HepG2 (cell line): Measurements from ENCODE around the gene MBLAC1. TPM values are rescaled to one million over a fixed set of nuclear protein-coding genes. Genes with fewer than 3 reads are reported as not detected.

Source experiments
- DR1 ChIP-seq: sonication (generic); formaldehyde crosslinking; IDR thresholded peaks from 2 replicates; pipeline ENCODE4 v1.8.0; 2021; ENCODE audit warnings: mild to moderate bottlenecking, missing genetic modification reagents, inconsistent platforms
- HNF4A ChIP-seq: sonication (generic); formaldehyde crosslinking; IDR thresholded peaks from 2 replicates; pipeline ENCODE4 v1.4.0; 2020; ENCODE audit warnings: missing genetic modification reagents
- KAT8 ChIP-seq: IDR thresholded peaks from 2 replicates; pipeline ENCODE4 v1.6.1; 2016; ENCODE audit warnings: missing genetic modification reagents, missing compliant biosample characterization
- KDM2A ChIP-seq: sonication (generic); formaldehyde crosslinking; IDR thresholded peaks from 2 replicates; pipeline ENCODE4 v1.4.0; 2020; ENCODE audit warnings: low read depth, missing genetic modification reagents, borderline replicate concordance
- KDM5B ChIP-seq: sonication (generic); formaldehyde crosslinking; IDR thresholded peaks from 2 replicates; pipeline ENCODE4 v1.4.0; 2020; ENCODE audit warnings: missing genetic modification reagents, mild to moderate bottlenecking, borderline replicate concordance
- RXRA ChIP-seq: sonication (generic); formaldehyde crosslinking; IDR thresholded peaks from 2 replicates; pipeline ENCODE4 v1.5.1; 2020; ENCODE audit warnings: missing genetic modification reagents
- SIN3A ChIP-seq: IDR thresholded peaks from 2 replicates; pipeline ENCODE4 v1.6.1; 2011; ENCODE audit warnings: low read depth, mild to moderate bottlenecking, control low read depth, low read length, borderline replicate concordance
- SOX5 ChIP-seq: IDR thresholded peaks from 2 replicates; pipeline ENCODE4 v1.6.1; 2016; ENCODE audit warnings: borderline replicate concordance
- SOX6 ChIP-seq, 2 experiments: fragments of 450-650 bp in 1 of 2; sonication (generic) in 1 of 2; formaldehyde crosslinking in 1 of 2; IDR thresholded peaks; 2 replicates each; pipeline versions ENCODE4 v1.4.0 to v1.6.1; 2017 to 2020; ENCODE audit warnings: antibody characterized with exemption in 1 of 2, mild to moderate bottlenecking in 1 of 2, missing genetic modification reagents in 1 of 2
- TAF1 ChIP-seq: sonication (generic); formaldehyde crosslinking; IDR thresholded peaks from 2 replicates; pipeline ENCODE4 v1.4.0; 2020; ENCODE audit warnings: missing genetic modification reagents
- polyA plus RNA-seq, 8 experiments: library from polyadenylated mRNA; depleted of rRNA in 3 of 8; stranded (reverse) in 7 of 8; unstranded in 1 of 8; fragments of >200 nt; fragmentation: Illumina TruSeq in 4 of 8; extraction: Trizol in 4 of 8; gene quantifications; 2 replicates each; pipeline versions ENCODE4 v1.2.1 to v1.2.3, GENCODE V29; 2011 to 2016; ENCODE audit warnings: low read depth in 4 of 8, missing spikeins in 1 of 8, mixed read lengths in 1 of 8; ENCODE audit not compliant: insufficient read depth in 1 of 8
- total RNA-seq, 5 experiments: library from RNA; depleted of rRNA; stranded (reverse); fragments of >200 nt; fragmentation: Illumina TruSeq; extraction: Trizol; gene quantifications; 2 replicates each; pipeline ENCODE4 v1.2.3, GENCODE V29; 2016; ENCODE audit warnings: low read depth in 1 of 5
- TF ChIP-seq, protein P1 (sequence below): IDR thresholded peaks from 2 replicates; pipeline ENCODE4 v1.6.1; 2018; ENCODE audit warnings: missing genetic modification reagents
- TF ChIP-seq, protein P2 (sequence below): IDR thresholded peaks from 2 replicates; pipeline ENCODE4 v1.6.1; 2016; ENCODE audit warnings: low read depth, missing genetic modification reagents, missing compliant biosample characterization
- TF ChIP-seq, protein P3 (sequence below), 2 experiments: fragments of 450-650 bp in 1 of 2; sonication (generic) in 1 of 2; formaldehyde crosslinking; IDR thresholded peaks; 2 replicates each; pipeline versions ENCODE4 v1.5.0 to v1.8.0; 2020 to 2022; ENCODE audit warnings: mild to moderate bottlenecking in 1 of 2, missing genetic modification reagents in 1 of 2
- TF ChIP-seq, protein P4 (sequence below): sonication (generic); formaldehyde crosslinking; IDR thresholded peaks from 2 replicates; pipeline ENCODE4 v1.5.0; 2020; ENCODE audit warnings: missing genetic modification reagents
- TF ChIP-seq, protein P5 (sequence below): sonication (generic); formaldehyde crosslinking; conservative IDR thresholded peaks from 2 replicates; pipeline ENCODE4 v1.5.0; 2020; ENCODE audit warnings: missing genetic modification reagents

MBLAC1 gene
- total and polyA plus RNA-seq, 2 of the 13 experiments (the other 11 are each of a cell fraction or from before 2014, with no cell fraction given): 0.79 to 2.1 TPM

DNA sequence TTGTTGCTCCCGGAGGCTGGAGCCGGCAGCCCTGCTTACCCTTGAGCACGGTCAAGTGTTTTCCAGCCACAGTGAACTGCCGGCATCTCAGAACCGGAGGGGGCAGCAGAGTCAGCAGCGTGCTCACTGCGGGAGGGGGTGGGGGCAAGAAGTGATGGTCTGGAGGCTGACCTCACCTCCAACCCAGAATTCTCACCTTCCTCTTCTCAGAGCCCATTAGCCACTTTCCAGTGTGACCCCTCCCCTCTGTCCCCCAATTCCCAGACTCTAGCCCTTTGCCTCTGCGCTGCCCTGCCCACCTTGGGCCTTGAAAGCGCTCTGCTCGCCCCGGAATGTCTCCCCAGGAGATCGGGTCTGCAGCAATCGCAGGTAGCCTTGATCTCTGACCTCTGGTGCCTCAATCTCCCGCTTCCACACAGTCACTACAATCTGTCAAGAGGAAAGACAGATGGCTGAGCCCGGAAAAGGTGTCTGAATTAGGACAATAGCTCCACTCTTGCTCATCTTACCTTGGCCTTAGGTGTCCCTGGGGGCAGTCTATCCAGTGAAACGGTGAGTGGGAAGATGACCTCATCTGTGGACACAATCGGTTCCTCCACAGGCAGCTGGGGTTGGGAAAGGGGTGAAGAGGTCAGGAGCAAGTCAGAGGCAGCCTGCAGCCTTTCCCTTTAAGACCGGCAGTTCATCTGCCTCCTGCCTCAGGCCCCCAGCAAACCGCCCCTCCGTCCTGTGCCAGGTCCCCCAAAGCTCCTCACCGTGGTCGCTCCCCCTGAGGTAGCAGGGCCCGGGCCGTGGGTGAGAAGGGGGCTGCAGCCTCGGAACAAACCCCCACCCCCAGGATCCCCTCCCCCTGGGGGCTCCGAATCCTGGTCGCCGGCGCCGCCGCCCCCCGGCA lies 30.8 kb downstream of the MBLAC1 start (continued):
- TF ChIP-seq SOX6 (IDR thresholded peaks at IDR 0.05) (no peak), SOX6 (CRISPR knock-in tag; IDR thresholded peaks at IDR 0.05) (0 out of 2 replicates have a peak, but pooled peaks have one; percentile 20), SIN3A (peak; percentile 31; the same call in 1 of the 2 replicates), KDM2A (CRISPR knock-in tag) (peak; percentile 53), SOX5 (CRISPR knock-in tag) (peak; percentile 51; the same call in 1 of the 2 replicates), TAF1 (CRISPR knock-in tag) (0 out of 2 replicates have a peak, but pooled peaks have one; percentile 19), HNF4A (CRISPR knock-in tag) (peak; percentile 28), KAT8 (CRISPR knock-in tag) (no peak), KDM5B (CRISPR knock-in tag) (peak; percentile 32; the same call in 1 of the 2 replicates), DR1 (0 out of 2 replicates have a peak, but pooled peaks have one; percentile 3), RXRA (CRISPR knock-in tag) (peak; percentile 94)
- TF ChIP-seq, protein P1, sequence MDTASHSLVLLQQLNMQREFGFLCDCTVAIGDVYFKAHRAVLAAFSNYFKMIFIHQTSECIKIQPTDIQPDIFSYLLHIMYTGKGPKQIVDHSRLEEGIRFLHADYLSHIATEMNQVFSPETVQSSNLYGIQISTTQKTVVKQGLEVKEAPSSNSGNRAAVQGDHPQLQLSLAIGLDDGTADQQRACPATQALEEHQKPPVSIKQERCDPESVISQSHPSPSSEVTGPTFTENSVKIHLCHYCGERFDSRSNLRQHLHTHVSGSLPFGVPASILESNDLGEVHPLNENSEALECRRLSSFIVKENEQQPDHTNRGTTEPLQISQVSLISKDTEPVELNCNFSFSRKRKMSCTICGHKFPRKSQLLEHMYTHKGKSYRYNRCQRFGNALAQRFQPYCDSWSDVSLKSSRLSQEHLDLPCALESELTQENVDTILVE (CRISPR knock-in tag): peak; percentile 94; the same call in 1 of the 2 replicates
- TF ChIP-seq, protein P2, sequence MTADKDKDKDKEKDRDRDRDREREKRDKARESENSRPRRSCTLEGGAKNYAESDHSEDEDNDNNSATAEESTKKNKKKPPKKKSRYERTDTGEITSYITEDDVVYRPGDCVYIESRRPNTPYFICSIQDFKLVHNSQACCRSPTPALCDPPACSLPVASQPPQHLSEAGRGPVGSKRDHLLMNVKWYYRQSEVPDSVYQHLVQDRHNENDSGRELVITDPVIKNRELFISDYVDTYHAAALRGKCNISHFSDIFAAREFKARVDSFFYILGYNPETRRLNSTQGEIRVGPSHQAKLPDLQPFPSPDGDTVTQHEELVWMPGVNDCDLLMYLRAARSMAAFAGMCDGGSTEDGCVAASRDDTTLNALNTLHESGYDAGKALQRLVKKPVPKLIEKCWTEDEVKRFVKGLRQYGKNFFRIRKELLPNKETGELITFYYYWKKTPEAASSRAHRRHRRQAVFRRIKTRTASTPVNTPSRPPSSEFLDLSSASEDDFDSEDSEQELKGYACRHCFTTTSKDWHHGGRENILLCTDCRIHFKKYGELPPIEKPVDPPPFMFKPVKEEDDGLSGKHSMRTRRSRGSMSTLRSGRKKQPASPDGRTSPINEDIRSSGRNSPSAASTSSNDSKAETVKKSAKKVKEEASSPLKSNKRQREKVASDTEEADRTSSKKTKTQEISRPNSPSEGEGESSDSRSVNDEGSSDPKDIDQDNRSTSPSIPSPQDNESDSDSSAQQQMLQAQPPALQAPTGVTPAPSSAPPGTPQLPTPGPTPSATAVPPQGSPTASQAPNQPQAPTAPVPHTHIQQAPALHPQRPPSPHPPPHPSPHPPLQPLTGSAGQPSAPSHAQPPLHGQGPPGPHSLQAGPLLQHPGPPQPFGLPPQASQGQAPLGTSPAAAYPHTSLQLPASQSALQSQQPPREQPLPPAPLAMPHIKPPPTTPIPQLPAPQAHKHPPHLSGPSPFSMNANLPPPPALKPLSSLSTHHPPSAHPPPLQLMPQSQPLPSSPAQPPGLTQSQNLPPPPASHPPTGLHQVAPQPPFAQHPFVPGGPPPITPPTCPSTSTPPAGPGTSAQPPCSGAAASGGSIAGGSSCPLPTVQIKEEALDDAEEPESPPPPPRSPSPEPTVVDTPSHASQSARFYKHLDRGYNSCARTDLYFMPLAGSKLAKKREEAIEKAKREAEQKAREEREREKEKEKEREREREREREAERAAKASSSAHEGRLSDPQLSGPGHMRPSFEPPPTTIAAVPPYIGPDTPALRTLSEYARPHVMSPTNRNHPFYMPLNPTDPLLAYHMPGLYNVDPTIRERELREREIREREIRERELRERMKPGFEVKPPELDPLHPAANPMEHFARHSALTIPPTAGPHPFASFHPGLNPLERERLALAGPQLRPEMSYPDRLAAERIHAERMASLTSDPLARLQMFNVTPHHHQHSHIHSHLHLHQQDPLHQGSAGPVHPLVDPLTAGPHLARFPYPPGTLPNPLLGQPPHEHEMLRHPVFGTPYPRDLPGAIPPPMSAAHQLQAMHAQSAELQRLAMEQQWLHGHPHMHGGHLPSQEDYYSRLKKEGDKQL (CRISPR knock-in tag): peak; percentile 35; the same call in 1 of the 2 replicates
- TF ChIP-seq, protein P3, sequence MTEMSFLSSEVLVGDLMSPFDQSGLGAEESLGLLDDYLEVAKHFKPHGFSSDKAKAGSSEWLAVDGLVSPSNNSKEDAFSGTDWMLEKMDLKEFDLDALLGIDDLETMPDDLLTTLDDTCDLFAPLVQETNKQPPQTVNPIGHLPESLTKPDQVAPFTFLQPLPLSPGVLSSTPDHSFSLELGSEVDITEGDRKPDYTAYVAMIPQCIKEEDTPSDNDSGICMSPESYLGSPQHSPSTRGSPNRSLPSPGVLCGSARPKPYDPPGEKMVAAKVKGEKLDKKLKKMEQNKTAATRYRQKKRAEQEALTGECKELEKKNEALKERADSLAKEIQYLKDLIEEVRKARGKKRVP (CRISPR knock-in tag; IDR thresholded peaks at IDR 0.05): peak in 1 of 2 experiments; percentile 52; a peak in 1 of 4 replicates
- TF ChIP-seq, protein P4, sequence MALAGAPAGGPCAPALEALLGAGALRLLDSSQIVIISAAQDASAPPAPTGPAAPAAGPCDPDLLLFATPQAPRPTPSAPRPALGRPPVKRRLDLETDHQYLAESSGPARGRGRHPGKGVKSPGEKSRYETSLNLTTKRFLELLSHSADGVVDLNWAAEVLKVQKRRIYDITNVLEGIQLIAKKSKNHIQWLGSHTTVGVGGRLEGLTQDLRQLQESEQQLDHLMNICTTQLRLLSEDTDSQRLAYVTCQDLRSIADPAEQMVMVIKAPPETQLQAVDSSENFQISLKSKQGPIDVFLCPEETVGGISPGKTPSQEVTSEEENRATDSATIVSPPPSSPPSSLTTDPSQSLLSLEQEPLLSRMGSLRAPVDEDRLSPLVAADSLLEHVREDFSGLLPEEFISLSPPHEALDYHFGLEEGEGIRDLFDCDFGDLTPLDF (CRISPR knock-in tag): no peak
- TF ChIP-seq, protein P5, sequence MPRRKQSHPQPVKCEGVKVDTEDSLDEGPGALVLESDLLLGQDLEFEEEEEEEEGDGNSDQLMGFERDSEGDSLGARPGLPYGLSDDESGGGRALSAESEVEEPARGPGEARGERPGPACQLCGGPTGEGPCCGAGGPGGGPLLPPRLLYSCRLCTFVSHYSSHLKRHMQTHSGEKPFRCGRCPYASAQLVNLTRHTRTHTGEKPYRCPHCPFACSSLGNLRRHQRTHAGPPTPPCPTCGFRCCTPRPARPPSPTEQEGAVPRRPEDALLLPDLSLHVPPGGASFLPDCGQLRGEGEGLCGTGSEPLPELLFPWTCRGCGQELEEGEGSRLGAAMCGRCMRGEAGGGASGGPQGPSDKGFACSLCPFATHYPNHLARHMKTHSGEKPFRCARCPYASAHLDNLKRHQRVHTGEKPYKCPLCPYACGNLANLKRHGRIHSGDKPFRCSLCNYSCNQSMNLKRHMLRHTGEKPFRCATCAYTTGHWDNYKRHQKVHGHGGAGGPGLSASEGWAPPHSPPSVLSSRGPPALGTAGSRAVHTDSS (CRISPR knock-in tag): no peak
